ENCODE measurements around the gene TBKBP1.
A peak's percentile ranks its signal among the peaks of the same experiment; 100 is the strongest.

TBKBP1 gene

GRCh38 chr17:47721725-47722124 is 27.8 kb downstream of the TBKBP1 start:
- H3K4me1 ChIP-seq (ENCODE audit: insufficient read depth, low read length) = peaks cover 32% of the 10 kb centered on the region
- H3K9me3 ChIP-seq (ENCODE audit: insufficient read depth, low read length, severe bottlenecking) = no peaks in the 10 kb centered on the region
- ATAC-seq (ENCODE audit: insufficient read depth, low read depth) (no peak), DNase-seq (no peak)
- H4K20me1 ChIP-seq (ENCODE audit: insufficient read depth, low read length) = peaks cover 13% of the 10 kb centered on the region; the same call in 1 of the 2 replicates
- H2AFZ ChIP-seq (ENCODE audit: low read depth, low read length) = no peak overlapping the region
- H3K4me2 ChIP-seq (ENCODE audit: insufficient read depth, low read length) = no peak overlapping the region
- TF ChIP-seq EZH2 (IDR thresholded peaks at IDR 0.05; ENCODE audit: borderline replicate concordance, low read depth, low read length, severe bottlenecking) = no peak
- TF ChIP-seq CTCF (IDR thresholded peaks at IDR 0.05; ENCODE audit: borderline replicate concordance, extremely low read depth, low read length, poor library complexity, severe bottlenecking) = no peak
- peaks cover 38% of the 10 kb centered on the region for H3K27me3 ChIP-seq (ENCODE audit: insufficient read depth, low read length, poor library complexity)
- no peak overlapping the region for H3K9ac ChIP-seq (ENCODE audit: low read depth, low read length)
- H3K27ac ChIP-seq (ENCODE audit: low read length) = no peak overlapping the region
- no peaks in the 10 kb centered on the region for H3K79me2 ChIP-seq (ENCODE audit: insufficient read depth, low read length)
- no peak overlapping the region for H3K4me3 ChIP-seq (ENCODE audit: low read depth in 1 of 2, low read length in 2 of 2)
- H3K36me3 ChIP-seq (ENCODE audit: insufficient read depth, low read length) = no peaks in the 10 kb centered on the region

GRCh38 chr17:47724705-47725104 is 30.7 kb downstream of the TBKBP1 start:
- Histone ChIP-seq H2AFZ (ENCODE audit: low read depth, low read length) (no peak overlapping the region), H3K36me3 (ENCODE audit: insufficient read depth, low read length) (no peaks in the 10 kb centered on the region), H3K4me3 (ENCODE audit: low read depth in 1 of 2, low read length in 2 of 2) (no peak overlapping the region), H3K4me1 (ENCODE audit: insufficient read depth, low read length) (peaks cover 6% of the 10 kb centered on the region), H3K9me3 (ENCODE audit: insufficient read depth, low read length, severe bottlenecking) (no peaks in the 10 kb centered on the region), H3K79me2 (ENCODE audit: insufficient read depth, low read length) (no peaks in the 10 kb centered on the region), H3K9ac (ENCODE audit: low read depth, low read length) (no peak overlapping the region), H4K20me1 (ENCODE audit: insufficient read depth, low read length) (peaks cover 6% of the 10 kb centered on the region; the same call in 1 of the 2 replicates), H3K27me3 (ENCODE audit: insufficient read depth, low read length, poor library complexity) (peaks cover 24% of the 10 kb centered on the region), H3K4me2 (ENCODE audit: insufficient read depth, low read length) (no peak overlapping the region), H3K27ac (ENCODE audit: low read length) (no peak overlapping the region)
- TF ChIP-seq CTCF (IDR thresholded peaks at IDR 0.05; ENCODE audit: borderline replicate concordance, extremely low read depth, low read length, poor library complexity, severe bottlenecking) (no peak), EZH2 (IDR thresholded peaks at IDR 0.05; ENCODE audit: borderline replicate concordance, low read depth, low read length, severe bottlenecking) (no peak)
- no peak for ATAC-seq (ENCODE audit: insufficient read depth, low read depth)
- DNase-seq = no peak

DNA sequence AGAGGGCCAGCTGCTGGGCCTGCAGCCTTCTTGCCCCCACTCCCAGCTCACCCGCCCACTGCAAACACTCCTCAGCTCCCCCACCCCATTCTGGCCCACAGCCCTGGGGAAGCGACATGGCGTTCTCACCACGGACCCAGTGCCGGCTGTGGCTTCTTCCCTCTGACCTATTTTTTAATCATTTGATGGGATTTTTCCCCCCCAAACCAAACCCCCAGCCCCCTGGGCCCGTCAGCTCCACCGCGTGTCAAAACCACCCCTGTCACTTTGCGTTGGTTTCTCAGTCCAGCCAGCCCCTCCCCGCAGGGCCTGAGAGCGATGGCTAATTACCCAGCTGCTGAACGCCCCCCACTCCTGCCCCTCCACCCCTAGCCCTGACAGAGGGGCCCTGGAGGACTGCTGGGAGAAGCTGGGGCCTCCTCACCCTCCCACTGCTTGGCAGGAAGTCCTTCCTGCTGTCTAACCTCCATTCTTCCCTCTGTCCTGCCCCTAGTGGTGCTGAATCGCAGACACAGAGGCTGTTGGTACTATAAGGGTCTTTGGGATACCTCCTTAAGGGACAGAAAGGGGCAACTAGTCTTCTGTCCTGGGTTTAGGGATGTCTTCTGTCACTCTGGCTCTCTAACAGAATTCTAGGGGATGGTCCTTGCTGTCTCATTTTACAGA is 31.6 kb downstream of the TBKBP1 start:
- Histone ChIP-seq H3K79me2 (ENCODE audit: insufficient read depth, low read length) (no peaks in the 10 kb centered on the region), H3K9ac (ENCODE audit: low read depth, low read length) (no peak overlapping the region), H4K20me1 (ENCODE audit: insufficient read depth, low read length) (peaks cover 6% of the 10 kb centered on the region; the same call in 1 of the 2 replicates), H3K36me3 (ENCODE audit: insufficient read depth, low read length) (no peaks in the 10 kb centered on the region), H3K4me3 (ENCODE audit: low read depth in 1 of 2, low read length in 2 of 2) (no peak overlapping the region), H3K9me3 (ENCODE audit: insufficient read depth, low read length, severe bottlenecking) (no peaks in the 10 kb centered on the region), H3K27ac (ENCODE audit: low read length) (no peak overlapping the region), H2AFZ (ENCODE audit: low read depth, low read length) (no peak overlapping the region), H3K27me3 (ENCODE audit: insufficient read depth, low read length, poor library complexity) (peaks cover 23% of the 10 kb centered on the region), H3K4me1 (ENCODE audit: insufficient read depth, low read length) (no peaks in the 10 kb centered on the region), H3K4me2 (ENCODE audit: insufficient read depth, low read length) (no peak overlapping the region)
- DNase-seq = no peak
- TF ChIP-seq EZH2 (IDR thresholded peaks at IDR 0.05; ENCODE audit: borderline replicate concordance, low read depth, low read length, severe bottlenecking) (no peak), CTCF (IDR thresholded peaks at IDR 0.05; ENCODE audit: borderline replicate concordance, extremely low read depth, low read length, poor library complexity, severe bottlenecking) (peak; percentile 35)
- ATAC-seq (ENCODE audit: insufficient read depth, low read depth) = peak; percentile 58; the same call in 1 of the 3 replicates
